PFSK-1 (cell line): ENCODE measurements around the gene KBTBD3.

ENCODE experiments used
- POLR2AphosphoS5 ChIP-seq: IDR thresholded peaks from 2 replicates; pipeline ENCODE4 v1.6.1; 2012; ENCODE audit warnings: low read depth, mild to moderate bottlenecking, control low read depth, low read length, moderate library complexity
- TAF1 ChIP-seq: IDR thresholded peaks from 2 replicates; pipeline ENCODE4 v1.6.1; 2012; ENCODE audit warnings: low read length, control low read depth, borderline replicate concordance; ENCODE audit not compliant: insufficient read depth
- TF ChIP-seq, protein P1 (sequence below), 2 experiments: IDR thresholded peaks; 2 replicates each; pipeline versions ENCODE4 v1.6.1 to v1.8.0; 2011 to 2012; ENCODE audit warnings: low read depth in 2 of 2, low read length in 2 of 2, control low read depth in 1 of 2, inconsistent platforms in 1 of 2, mild to moderate bottlenecking in 1 of 2, moderate library complexity in 1 of 2; ENCODE audit not compliant: insufficient read depth in 1 of 2

GRCh38 chr11:106070606-106071005 lies 6.5 kb downstream of the KBTBD3 start:
- TF ChIP-seq POLR2AphosphoS5: no peak
- no peak for TF ChIP-seq TAF1
- TF ChIP-seq, protein P1, sequence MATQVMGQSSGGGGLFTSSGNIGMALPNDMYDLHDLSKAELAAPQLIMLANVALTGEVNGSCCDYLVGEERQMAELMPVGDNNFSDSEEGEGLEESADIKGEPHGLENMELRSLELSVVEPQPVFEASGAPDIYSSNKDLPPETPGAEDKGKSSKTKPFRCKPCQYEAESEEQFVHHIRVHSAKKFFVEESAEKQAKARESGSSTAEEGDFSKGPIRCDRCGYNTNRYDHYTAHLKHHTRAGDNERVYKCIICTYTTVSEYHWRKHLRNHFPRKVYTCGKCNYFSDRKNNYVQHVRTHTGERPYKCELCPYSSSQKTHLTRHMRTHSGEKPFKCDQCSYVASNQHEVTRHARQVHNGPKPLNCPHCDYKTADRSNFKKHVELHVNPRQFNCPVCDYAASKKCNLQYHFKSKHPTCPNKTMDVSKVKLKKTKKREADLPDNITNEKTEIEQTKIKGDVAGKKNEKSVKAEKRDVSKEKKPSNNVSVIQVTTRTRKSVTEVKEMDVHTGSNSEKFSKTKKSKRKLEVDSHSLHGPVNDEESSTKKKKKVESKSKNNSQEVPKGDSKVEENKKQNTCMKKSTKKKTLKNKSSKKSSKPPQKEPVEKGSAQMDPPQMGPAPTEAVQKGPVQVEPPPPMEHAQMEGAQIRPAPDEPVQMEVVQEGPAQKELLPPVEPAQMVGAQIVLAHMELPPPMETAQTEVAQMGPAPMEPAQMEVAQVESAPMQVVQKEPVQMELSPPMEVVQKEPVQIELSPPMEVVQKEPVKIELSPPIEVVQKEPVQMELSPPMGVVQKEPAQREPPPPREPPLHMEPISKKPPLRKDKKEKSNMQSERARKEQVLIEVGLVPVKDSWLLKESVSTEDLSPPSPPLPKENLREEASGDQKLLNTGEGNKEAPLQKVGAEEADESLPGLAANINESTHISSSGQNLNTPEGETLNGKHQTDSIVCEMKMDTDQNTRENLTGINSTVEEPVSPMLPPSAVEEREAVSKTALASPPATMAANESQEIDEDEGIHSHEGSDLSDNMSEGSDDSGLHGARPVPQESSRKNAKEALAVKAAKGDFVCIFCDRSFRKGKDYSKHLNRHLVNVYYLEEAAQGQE (IDR thresholded peaks at IDR 0.05; ENCODE audit: insufficient read depth in 1 of 2, low read depth in 2 of 2, low read length in 2 of 2): no peak
